GM12872 (cell line): ENCODE results near the gene FOXRED2.

ENCODE experiments used
- TF ChIP-seq, protein P1 (sequence below): IDR thresholded peaks from 3 replicates; pipeline ENCODE4 v1.5.1; 2011; ENCODE audit warnings: low read depth, mild to moderate bottlenecking, low read length, moderate library complexity; ENCODE audit not compliant: insufficient read depth

The FOXRED2 gene

GRCh38 chr22:36546092-36546804 is 39.4 kb upstream of the FOXRED2 start:
- TF ChIP-seq, protein P1, sequence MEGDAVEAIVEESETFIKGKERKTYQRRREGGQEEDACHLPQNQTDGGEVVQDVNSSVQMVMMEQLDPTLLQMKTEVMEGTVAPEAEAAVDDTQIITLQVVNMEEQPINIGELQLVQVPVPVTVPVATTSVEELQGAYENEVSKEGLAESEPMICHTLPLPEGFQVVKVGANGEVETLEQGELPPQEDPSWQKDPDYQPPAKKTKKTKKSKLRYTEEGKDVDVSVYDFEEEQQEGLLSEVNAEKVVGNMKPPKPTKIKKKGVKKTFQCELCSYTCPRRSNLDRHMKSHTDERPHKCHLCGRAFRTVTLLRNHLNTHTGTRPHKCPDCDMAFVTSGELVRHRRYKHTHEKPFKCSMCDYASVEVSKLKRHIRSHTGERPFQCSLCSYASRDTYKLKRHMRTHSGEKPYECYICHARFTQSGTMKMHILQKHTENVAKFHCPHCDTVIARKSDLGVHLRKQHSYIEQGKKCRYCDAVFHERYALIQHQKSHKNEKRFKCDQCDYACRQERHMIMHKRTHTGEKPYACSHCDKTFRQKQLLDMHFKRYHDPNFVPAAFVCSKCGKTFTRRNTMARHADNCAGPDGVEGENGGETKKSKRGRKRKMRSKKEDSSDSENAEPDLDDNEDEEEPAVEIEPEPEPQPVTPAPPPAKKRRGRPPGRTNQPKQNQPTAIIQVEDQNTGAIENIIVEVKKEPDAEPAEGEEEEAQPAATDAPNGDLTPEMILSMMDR, result peak; percentile 59; the same call in 2 of the 3 replicates

DNA sequence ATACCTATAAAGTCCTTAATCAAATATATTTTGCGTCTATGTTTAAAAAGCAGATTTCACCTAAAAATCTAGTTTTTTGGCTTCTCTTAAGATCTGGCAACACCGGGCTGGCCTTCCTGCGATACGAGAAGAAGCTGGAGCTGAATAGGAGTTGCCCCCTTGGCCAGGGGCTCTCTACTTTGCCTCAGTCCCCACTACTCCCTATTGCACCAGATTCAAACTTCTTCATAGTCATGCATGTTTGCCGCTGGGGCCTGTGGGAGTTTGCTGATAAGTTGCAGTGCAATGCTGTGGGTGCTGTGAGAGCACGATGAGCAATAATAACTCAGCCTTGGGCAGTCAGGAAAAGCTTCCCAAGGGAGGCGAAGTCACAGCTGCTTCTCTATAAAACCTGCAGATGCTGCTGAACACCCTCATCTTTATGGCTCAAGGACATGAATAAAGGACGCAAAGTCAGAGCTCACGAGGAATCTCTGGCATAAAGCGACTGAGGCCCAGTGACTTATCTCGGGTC is 37.3 kb upstream of the FOXRED2 start:
- TF ChIP-seq, protein P1, result no peak

DNA sequence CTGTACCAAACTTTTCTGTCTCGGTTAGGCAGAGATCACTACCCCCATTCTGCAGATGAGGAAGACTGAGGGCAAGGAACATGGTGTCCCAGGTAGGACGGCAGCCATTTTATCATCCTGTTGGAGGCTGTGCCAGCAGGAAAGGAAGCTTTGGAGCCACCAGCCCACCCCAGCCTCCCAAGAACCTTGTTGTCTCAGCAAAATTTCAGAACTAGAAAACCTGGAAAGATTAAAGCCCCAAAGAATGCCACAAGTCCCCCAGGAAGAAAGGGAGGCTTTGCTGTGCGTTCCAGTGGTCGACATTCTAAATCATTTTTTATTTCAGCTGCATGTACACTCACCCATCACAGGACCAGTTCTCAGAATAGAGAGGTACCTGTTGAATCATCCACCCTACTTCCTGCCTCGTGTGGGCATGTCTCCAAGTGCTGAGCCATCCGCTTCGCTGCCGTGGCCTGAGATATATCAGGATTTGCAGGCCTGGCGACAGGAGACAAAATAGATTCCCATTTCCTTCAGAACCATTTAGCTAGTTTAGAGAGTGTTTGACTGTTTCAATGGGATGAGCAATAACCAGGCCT is 35.1 kb upstream of the FOXRED2 start:
- TF ChIP-seq, protein P1, result no peak

GRCh38 chr22:36540867-36541642 is 34.2 kb upstream of the FOXRED2 start:
- TF ChIP-seq, protein P1, result no peak

DNA sequence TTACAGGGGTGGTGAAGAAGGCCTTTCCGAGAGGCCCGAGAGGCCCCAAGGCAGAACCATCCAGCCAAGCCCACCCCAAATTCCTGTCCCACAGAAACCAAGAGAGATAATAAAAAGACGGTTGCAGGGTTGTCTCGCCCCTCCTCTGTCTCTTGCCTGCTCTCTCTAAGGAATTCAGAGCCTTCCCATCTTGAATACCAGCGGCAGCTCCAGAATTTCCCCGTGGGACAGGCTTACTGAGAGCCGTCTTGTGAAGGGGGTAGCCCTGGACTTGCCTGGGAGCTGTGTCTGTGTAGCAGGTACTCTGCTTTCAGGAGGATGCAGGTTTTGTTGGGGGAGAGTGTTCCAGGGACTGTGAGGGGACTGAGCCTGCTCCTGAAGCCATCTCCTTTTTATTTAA is 31.7 kb upstream of the FOXRED2 start:
- TF ChIP-seq, protein P1, result no peak

GRCh38 chr22:36536717-36537116 is 29.9 kb upstream of the FOXRED2 start:
- TF ChIP-seq, protein P1, result no peak

DNA sequence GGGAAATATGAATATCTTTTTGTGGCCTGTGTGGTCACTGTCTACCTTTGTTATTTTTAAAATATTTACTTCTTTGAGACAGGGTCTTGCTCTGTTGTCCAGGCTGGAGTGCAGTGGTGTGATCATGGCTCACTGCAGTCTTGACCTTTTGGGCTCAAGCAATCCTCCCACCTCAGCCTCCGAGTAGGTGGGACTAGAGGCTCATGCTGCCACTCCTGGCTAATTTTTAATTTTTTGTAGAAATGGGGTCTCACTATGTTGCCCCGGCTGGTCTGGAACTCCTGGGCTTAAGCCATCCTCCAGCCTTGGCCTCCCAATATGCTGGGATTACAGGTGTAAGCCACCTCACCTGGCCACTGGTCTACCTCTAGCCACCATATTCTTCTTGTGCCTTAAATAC is 25.6 kb upstream of the FOXRED2 start:
- TF ChIP-seq, protein P1, result no peak
